H9 (cell line): Measurements from ENCODE around the gene A1CF. TPM values are rescaled to one million over a fixed set of nuclear protein-coding genes. Genes with fewer than 3 reads are reported as not detected.

Experiments used
- DNase-seq: peaks from one replicate; pipeline ENCODE4 v3.0.0-alpha.2; 2017
- H2AFZ ChIP-seq: one replicate; pipeline ENCODE4 v1.6.1; 2013; ENCODE audit warnings: mild to moderate bottlenecking, low read length, control low read depth, moderate library complexity
- H2AK5ac ChIP-seq: 2 replicates; pipeline ENCODE4 v1.6.1; 2013; ENCODE audit warnings: low read length, control low read depth, mixed read lengths; ENCODE audit not compliant: insufficient read length
- H2BK120ac ChIP-seq: one replicate; pipeline ENCODE4 v1.6.1; 2013; ENCODE audit warnings: low read depth, mild to moderate bottlenecking, low read length, control low read depth, inconsistent platforms; ENCODE audit not compliant: poor library complexity, severe bottlenecking
- H2BK12ac ChIP-seq: 2 replicates; pipeline ENCODE4 v1.6.1; 2013; ENCODE audit warnings: low read length, control low read depth, mixed read lengths, low read depth; ENCODE audit not compliant: insufficient read length
- H2BK15ac ChIP-seq: 2 replicates; pipeline ENCODE4 v1.6.1; 2013; ENCODE audit warnings: low read depth, low read length, control low read depth
- H2BK20ac ChIP-seq: one replicate; pipeline ENCODE4 v1.6.1; 2013; ENCODE audit warnings: low read depth, mild to moderate bottlenecking, low read length, control low read depth, inconsistent platforms; ENCODE audit not compliant: poor library complexity, severe bottlenecking
- H2BK5ac ChIP-seq: 2 replicates; pipeline ENCODE4 v1.6.1; 2013; ENCODE audit warnings: low read length, control low read depth, mixed read lengths; ENCODE audit not compliant: insufficient read length
- H3K14ac ChIP-seq: 2 replicates; pipeline ENCODE4 v1.6.1; 2013; ENCODE audit warnings: low read length, control low read depth; ENCODE audit not compliant: insufficient read depth
- H3K18ac ChIP-seq: 2 replicates; pipeline ENCODE4 v1.6.1; 2013; ENCODE audit warnings: low read depth, mild to moderate bottlenecking, mixed read lengths, low read length, control low read depth; ENCODE audit not compliant: insufficient read length
- H3K23ac ChIP-seq: 2 replicates; pipeline ENCODE4 v1.6.1; 2013; ENCODE audit warnings: low read length, control low read depth, mixed read lengths, low read depth; ENCODE audit not compliant: insufficient read length
- H3K23me2 ChIP-seq: 2 replicates; pipeline ENCODE4 v1.6.1; 2013; ENCODE audit warnings: low read depth, mild to moderate bottlenecking, mixed read lengths, low read length, control low read depth; ENCODE audit not compliant: insufficient read length, poor library complexity, severe bottlenecking
- H3K27ac ChIP-seq: 2 replicates; pipeline ENCODE4 v1.5.1; 2013; ENCODE audit warnings: low read length, control low read depth, mixed read lengths, low read depth; ENCODE audit not compliant: insufficient read length
- H3K27me3 ChIP-seq: 2 replicates; pipeline ENCODE4 v1.6.1; 2013; ENCODE audit warnings: low read length, control low read depth, inconsistent platforms; ENCODE audit not compliant: insufficient read depth
- H3K4ac ChIP-seq: 2 replicates; pipeline ENCODE4 v1.6.1; 2013; ENCODE audit warnings: low read depth, mild to moderate bottlenecking, control low read depth, inconsistent platforms, low read length, moderate library complexity
- H3K4me1 ChIP-seq: 2 replicates; pipeline ENCODE4 v1.6.1; 2013; ENCODE audit warnings: low read length, control low read depth, inconsistent platforms; ENCODE audit not compliant: insufficient read depth
- H3K4me2 ChIP-seq: 2 replicates; pipeline ENCODE4 v1.6.1; 2013; ENCODE audit warnings: low read length, control low read depth, mixed read lengths; ENCODE audit not compliant: insufficient read length, insufficient read depth
- H3K56ac ChIP-seq: 2 replicates; pipeline ENCODE4 v1.6.1; 2013; ENCODE audit warnings: low read depth, mild to moderate bottlenecking, mixed read lengths, low read length, control low read depth; ENCODE audit not compliant: insufficient read length
- H3K79me1 ChIP-seq: 2 replicates; pipeline ENCODE4 v1.6.1; 2013; ENCODE audit warnings: low read depth, mild to moderate bottlenecking, moderate library complexity, low read length, control low read depth, inconsistent platforms; ENCODE audit not compliant: insufficient read depth, poor library complexity, severe bottlenecking
- H3K79me2 ChIP-seq: 2 replicates; pipeline ENCODE4 v1.6.1; 2013; ENCODE audit warnings: low read length, control low read depth, inconsistent platforms; ENCODE audit not compliant: insufficient read depth
- H3K9ac ChIP-seq: 2 replicates; pipeline ENCODE4 v1.6.1; 2013; ENCODE audit warnings: low read length, control low read depth, mixed read lengths; ENCODE audit not compliant: insufficient read length; ENCODE audit errors: extremely low read depth
- H3K9me3 ChIP-seq: one replicate; pipeline ENCODE4 v1.6.1; 2013; ENCODE audit warnings: low read depth, low read length, inconsistent platforms; ENCODE audit not compliant: control insufficient read depth
- H3T11ph ChIP-seq: one replicate; pipeline ENCODE4 v1.6.1; 2013; ENCODE audit warnings: mild to moderate bottlenecking, low read length, control low read depth, inconsistent platforms
- H4K20me1 ChIP-seq: one replicate; pipeline ENCODE4 v1.6.1; 2013; ENCODE audit not compliant: control insufficient read depth, insufficient read length, insufficient read depth
- H4K5ac ChIP-seq: 2 replicates; pipeline ENCODE4 v1.6.1; 2013; ENCODE audit warnings: low read depth, mild to moderate bottlenecking, mixed read lengths, low read length, control low read depth; ENCODE audit not compliant: insufficient read length
- H4K8ac ChIP-seq: replicated peaks from 2 replicates; pipeline ENCODE4 v1.6.1; 2013; ENCODE audit warnings: low read length, control low read depth, mixed read lengths, low read depth; ENCODE audit not compliant: insufficient read length
- H4K91ac ChIP-seq: 2 replicates; pipeline ENCODE4 v1.6.1; 2013; ENCODE audit warnings: low read depth, mild to moderate bottlenecking, moderate library complexity, mixed read lengths, low read length, control low read depth; ENCODE audit not compliant: insufficient read length
- H3K27ac Mint-ChIP-seq, 3 experiments: 2 replicates in 2 of 3; 3 replicates in 1 of 3; pipeline ENCODE4 v1.8.0; 2020 to 2021; ENCODE audit warnings: mixed read lengths in 3 of 3, mild to moderate bottlenecking in 1 of 3, moderate library complexity in 1 of 3
- H3K27me3 Mint-ChIP-seq: 2 replicates; pipeline ENCODE4 v1.8.0; 2021; ENCODE audit warnings: low read depth, mild to moderate bottlenecking, moderate library complexity, mixed read lengths
- H3K36me3 Mint-ChIP-seq, 3 experiments: 2 replicates in 2 of 3; 3 replicates in 1 of 3; pipeline ENCODE4 v1.8.0; 2020 to 2021; ENCODE audit warnings: low read depth in 3 of 3, mixed read lengths in 3 of 3; ENCODE audit not compliant: insufficient read depth in 1 of 3
- H3K4me1 Mint-ChIP-seq, 2 experiments: 2 replicates each; pipeline ENCODE4 v1.8.0; 2020; ENCODE audit warnings: mixed read lengths in 2 of 2
- H3K4me3 Mint-ChIP-seq, 2 experiments: 2 replicates in 1 of 2; 3 replicates in 1 of 2; pipeline ENCODE4 v1.8.0; 2020 to 2021; ENCODE audit warnings: mild to moderate bottlenecking in 2 of 2, mixed read lengths in 2 of 2, moderate library complexity in 1 of 2
- H3K9me3 Mint-ChIP-seq, 2 experiments: 2 replicates in 1 of 2; 3 replicates in 1 of 2; pipeline ENCODE4 v1.8.0; 2020; ENCODE audit warnings: mild to moderate bottlenecking in 2 of 2, mixed read lengths in 2 of 2, moderate library complexity in 1 of 2
- total RNA-seq: library from RNA; stranded (reverse); gene quantifications from 2 replicates; pipeline ENCODE4 v1.2.1, GENCODE V29; 2021
- TF ChIP-seq, protein P1 (sequence below): fragments of 200-600 bp; sonication (generic); conservative IDR thresholded peaks from 3 replicates; pipeline ENCODE4 v1.8.0; 2021; ENCODE audit warnings: antibody characterized with exemption, mild to moderate bottlenecking

Gene A1CF
- total RNA-seq, 1 experiment from 2014 or later, result not detected

- no peak overlapping the region for H2BK12ac ChIP-seq
- H3K4me1 ChIP-seq, result no peaks in the 10 kb centered on the region
- H3K9me3 Mint-ChIP-seq, result peaks cover 0 to 5% of the 10 kb centered on the region in 2 experiments; a peak in 2 of 5 replicates
- no peak overlapping the region for H3K4ac ChIP-seq
- no peak overlapping the region for H3K9ac ChIP-seq
- H3K23me2 ChIP-seq, result no peaks in the 10 kb centered on the region
- no peak overlapping the region for H2AFZ ChIP-seq
- H3K9me3 ChIP-seq, result no peaks in the 10 kb centered on the region
- no peak overlapping the region for H3K4me3 Mint-ChIP-seq
- H3K27ac Mint-ChIP-seq, result no peak overlapping the region
- no peak for DNase-seq
- H4K91ac ChIP-seq, result no peak overlapping the region
- H4K8ac ChIP-seq, result no peak overlapping the region
- no peaks in the 10 kb centered on the region for H3K79me2 ChIP-seq
- no peaks in the 10 kb centered on the region for H3K27me3 ChIP-seq
- no peaks in the 10 kb centered on the region for H4K20me1 ChIP-seq
- 0 out of 4 replicates have a peak, but pooled peaks cover 0 to 2% of the 10 kb centered on the region in 2 experiments for H3K4me1 Mint-ChIP-seq
- H4K5ac ChIP-seq, result no peak overlapping the region
- no peak overlapping the region for H3K4me2 ChIP-seq
- no peak overlapping the region for H3K27ac ChIP-seq
- H3K23ac ChIP-seq, result no peak overlapping the region
- H2BK15ac ChIP-seq, result no peak overlapping the region
- H3K14ac ChIP-seq, result no peak overlapping the region
- no peak overlapping the region for H3K56ac ChIP-seq
- no peak overlapping the region for H2BK20ac ChIP-seq
- H2AK5ac ChIP-seq, result no peak overlapping the region
- no peak overlapping the region for H3K18ac ChIP-seq
- H3K36me3 Mint-ChIP-seq, result peaks cover 0 to 6% (median 0%) of the 10 kb centered on the region in 3 experiments; a peak in 3 of 7 replicates
- H3K79me1 ChIP-seq, result no peaks in the 10 kb centered on the region
- H3T11ph ChIP-seq, result no peak overlapping the region
- H2BK120ac ChIP-seq, result no peak overlapping the region
- TF ChIP-seq, protein P1, sequence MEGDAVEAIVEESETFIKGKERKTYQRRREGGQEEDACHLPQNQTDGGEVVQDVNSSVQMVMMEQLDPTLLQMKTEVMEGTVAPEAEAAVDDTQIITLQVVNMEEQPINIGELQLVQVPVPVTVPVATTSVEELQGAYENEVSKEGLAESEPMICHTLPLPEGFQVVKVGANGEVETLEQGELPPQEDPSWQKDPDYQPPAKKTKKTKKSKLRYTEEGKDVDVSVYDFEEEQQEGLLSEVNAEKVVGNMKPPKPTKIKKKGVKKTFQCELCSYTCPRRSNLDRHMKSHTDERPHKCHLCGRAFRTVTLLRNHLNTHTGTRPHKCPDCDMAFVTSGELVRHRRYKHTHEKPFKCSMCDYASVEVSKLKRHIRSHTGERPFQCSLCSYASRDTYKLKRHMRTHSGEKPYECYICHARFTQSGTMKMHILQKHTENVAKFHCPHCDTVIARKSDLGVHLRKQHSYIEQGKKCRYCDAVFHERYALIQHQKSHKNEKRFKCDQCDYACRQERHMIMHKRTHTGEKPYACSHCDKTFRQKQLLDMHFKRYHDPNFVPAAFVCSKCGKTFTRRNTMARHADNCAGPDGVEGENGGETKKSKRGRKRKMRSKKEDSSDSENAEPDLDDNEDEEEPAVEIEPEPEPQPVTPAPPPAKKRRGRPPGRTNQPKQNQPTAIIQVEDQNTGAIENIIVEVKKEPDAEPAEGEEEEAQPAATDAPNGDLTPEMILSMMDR, result no peak
- no peak overlapping the region for H2BK5ac ChIP-seq
- no peaks in the 10 kb centered on the region for H3K27me3 Mint-ChIP-seq
These were observed 90.9 kb downstream of the A1CF start for GRCh38 chr10:50794490-50794889.
